ENCODE results near the gene ELK4.

Gene ELK4

DNA sequence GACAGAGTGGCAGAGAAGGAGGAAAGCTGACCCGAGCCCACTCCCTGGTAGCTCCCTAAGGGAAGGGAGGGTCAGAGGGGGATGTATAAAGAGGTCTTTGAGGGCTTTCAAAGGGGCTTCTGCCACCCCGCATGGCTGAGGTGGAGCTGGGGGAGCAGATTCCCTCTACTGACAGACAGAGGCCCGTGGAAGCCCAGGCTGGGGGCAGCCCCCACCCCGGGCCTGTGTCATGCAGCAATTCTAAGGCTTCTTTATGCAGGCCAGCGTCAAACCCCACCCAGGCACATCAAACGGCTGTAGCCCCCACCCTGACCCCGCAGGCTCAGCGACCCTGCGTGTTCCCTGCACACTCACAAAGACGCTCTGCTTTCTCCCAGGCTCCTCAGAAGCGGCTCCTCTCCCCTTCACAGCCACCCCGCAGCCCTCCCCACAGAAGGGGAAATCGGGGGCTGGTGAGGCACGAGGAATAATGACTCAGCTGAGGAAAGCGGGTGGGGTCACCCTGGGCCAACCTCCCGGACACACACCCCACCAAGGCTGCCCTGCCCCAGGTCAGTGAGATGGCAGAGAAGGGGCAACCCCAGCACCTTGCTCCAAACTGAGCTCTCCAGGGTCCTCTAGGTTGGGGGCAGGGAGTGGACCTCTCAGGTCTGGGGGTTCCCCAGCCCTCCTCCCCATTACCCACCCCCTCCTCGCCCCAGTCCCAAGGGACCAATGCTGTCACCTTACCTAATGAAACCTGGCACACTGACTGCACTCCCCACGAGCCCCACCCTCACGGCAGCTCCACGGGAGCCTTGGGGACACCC, 37.7 kb upstream of the ELK4 start:
- no peak overlapping the region for H3K4me3 ChIP-seq (ENCODE audit: low read depth, low read length)
- DNase-seq (ENCODE audit: low read depth): no peak
- TF ChIP-seq, protein P1, sequence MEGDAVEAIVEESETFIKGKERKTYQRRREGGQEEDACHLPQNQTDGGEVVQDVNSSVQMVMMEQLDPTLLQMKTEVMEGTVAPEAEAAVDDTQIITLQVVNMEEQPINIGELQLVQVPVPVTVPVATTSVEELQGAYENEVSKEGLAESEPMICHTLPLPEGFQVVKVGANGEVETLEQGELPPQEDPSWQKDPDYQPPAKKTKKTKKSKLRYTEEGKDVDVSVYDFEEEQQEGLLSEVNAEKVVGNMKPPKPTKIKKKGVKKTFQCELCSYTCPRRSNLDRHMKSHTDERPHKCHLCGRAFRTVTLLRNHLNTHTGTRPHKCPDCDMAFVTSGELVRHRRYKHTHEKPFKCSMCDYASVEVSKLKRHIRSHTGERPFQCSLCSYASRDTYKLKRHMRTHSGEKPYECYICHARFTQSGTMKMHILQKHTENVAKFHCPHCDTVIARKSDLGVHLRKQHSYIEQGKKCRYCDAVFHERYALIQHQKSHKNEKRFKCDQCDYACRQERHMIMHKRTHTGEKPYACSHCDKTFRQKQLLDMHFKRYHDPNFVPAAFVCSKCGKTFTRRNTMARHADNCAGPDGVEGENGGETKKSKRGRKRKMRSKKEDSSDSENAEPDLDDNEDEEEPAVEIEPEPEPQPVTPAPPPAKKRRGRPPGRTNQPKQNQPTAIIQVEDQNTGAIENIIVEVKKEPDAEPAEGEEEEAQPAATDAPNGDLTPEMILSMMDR (IDR thresholded peaks at IDR 0.05; ENCODE audit: control insufficient read depth, extremely low read depth, insufficient read depth): no peak

DNA sequence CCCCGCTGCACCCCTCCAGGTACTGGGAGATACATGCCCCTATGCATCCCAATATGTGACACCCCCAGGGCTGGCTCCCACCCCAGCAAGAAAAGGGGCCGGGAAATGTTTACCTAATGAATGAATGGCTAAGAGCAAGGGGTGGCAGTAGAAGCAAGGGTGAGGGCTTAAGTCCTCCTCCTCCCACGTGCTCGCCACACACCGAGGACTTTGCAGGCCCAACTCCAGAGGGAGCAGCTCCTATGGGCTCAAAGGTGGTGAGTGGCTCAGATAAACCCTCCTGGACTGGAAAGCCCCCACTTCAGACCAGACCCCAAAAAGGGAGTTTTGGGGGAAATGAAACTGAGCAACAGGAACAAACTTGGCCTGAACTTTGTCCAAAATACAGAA, 37.1 kb upstream of the ELK4 start:
- no peak for DNase-seq (ENCODE audit: low read depth)
- TF ChIP-seq, protein P1 (IDR thresholded peaks at IDR 0.05; ENCODE audit: control insufficient read depth, extremely low read depth, insufficient read depth): no peak
- no peak overlapping the region for H3K4me3 ChIP-seq (ENCODE audit: low read depth, low read length)

DNA sequence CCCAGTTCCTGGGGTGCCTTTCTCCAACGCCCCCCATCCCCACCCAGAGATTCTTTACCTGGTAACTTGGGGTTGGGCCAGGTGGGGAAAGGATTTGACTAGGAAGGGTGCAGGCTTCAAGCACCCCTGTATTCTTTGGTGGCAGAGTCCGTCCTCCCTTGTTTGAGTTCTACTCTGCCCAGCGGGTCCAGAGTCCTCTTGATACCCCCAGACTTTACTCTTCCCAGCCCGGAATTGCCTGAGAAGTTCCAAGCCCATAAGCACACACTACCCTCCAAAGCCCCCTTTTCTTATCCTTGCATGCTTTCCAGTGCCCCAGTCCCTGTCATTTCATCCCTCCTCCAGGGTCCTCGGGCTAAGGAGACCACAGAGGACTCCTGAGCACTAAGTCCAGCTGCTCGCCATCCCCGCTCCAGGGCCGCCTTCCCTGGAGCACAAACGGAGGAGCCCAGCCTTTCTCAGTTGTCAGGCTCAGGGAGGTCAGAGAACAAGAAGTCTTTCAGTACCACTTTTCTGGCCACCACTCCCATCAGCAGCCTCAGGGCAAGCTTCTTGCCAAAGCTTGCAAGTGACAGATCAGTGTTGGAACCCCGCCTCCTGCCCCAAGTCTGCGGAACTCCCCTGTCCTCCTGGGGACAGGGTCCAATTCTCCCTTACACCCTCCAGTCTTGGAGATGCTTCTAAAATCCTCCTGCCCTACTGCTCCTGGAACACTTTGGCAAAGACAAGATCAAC, 36.3 kb upstream of the ELK4 start:
- no peak overlapping the region for H3K4me3 ChIP-seq (ENCODE audit: low read depth, low read length)
- DNase-seq (ENCODE audit: low read depth): peak; percentile 40
- TF ChIP-seq, protein P1 (IDR thresholded peaks at IDR 0.05; ENCODE audit: control insufficient read depth, extremely low read depth, insufficient read depth): no peak

DNA sequence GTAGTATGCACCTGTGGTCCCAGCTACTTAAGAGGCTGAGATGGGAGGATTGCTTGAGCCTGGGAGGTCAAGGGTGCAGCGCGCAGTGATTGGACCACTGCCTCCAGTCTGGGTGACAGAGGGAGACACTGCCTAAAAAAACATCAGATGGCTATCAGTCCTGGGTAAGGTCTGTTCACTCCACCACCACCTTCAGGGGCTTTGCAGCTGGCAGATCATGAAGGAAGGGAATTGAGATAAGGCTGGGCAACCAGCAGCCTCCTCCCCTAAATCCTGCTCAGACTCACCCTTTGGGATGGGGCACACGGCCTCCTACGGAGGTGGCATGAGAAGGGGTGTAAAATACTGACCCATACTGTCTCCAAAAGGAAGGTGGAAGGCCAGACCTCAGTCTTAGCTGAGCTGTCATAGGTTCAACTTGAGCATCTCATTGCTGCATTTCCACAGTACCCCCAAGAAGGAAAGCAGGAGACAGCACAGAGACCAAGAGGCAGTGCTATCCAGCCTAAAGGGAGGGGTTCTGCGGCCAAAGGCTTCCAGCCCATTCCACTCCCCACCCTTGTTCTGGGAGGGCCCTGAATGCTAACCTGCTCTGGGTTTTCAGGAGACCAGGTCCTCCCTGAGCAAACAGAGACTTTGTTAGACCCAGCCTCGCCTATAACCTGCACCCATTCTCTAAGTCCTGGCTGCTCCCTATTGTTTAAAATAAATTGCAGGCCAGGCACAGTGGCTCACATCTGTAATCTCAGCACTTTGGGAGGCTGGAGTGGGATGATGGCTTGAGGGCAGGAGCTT, 34.8 kb upstream of the ELK4 start:
- no peak for DNase-seq (ENCODE audit: low read depth)
- no peak overlapping the region for H3K4me3 ChIP-seq (ENCODE audit: low read depth, low read length)
- TF ChIP-seq, protein P1 (IDR thresholded peaks at IDR 0.05; ENCODE audit: control insufficient read depth, extremely low read depth, insufficient read depth): no peak

DNA sequence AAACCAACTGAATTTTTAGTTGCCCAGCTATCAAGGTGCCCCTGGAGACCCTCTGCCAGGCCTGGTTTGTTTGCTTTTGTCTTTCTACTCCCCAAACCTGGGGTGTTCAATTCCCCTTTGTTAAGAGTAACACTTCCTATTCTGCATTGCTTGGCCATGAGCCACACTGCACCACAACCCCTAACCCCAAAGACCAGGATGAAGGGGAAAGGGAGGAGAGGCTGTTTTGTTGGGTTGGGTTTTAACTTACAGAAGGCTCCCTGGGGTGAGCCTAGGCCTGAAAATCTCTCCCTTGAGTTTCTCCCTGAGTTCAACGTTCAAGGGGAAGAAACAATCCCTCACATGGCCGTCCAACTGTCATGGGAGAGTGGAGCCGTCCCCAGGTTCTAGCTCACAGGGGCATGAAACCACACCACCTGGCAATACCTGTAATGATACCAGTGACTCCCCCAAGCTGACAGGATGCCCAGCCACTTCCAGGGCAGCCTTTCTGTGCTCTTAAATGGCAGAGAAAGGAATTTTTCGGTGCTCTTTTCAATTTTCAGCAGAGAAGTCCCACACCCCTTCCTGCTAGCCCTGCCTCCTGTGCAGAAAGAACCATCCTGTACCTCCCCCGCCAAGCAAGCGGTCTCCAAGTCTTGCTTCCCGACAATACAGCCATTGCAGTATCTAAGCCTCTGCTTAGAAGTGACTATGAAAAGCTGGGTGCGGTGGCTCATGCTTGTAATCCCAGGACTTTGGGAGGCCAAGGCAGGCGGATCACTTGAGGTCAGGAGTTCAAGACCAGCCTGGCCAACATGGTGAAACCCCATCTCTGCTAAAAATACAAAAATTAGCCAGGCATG, 33.6 kb upstream of the ELK4 start:
- DNase-seq (ENCODE audit: low read depth): no peak
- peak overlapping the region; percentile 67 for H3K4me3 ChIP-seq (ENCODE audit: low read depth, low read length)
- TF ChIP-seq, protein P1 (IDR thresholded peaks at IDR 0.05; ENCODE audit: control insufficient read depth, extremely low read depth, insufficient read depth): no peak

DNA sequence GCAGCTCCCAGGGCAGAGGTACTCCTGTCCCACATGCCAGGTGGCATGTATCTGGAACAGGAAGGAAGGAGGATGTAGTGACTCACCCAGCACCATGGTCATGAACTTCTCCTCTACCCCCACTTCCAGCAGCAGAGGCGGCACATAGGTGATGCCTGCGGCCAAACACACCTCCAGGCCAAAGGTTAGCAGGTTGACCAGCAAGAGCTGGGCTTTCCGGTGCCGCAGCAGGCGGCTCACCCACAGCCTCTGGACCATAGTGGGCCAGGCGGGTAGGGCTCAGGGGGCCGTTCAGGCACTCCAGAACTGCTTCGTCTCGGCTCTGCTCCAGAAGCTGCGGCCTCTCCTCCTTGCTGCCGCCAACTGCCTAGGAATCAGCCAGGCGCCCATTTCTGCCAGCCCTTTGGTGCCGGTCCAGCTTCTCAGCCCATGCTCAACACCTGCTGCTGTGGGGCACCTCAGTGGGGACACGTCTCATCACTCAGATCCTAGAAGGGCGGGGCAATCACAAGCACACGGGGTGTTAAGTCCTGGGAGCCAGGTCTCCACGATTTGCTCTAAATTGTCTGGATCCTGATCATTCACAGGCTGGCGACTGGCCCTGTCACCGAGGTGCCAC, 32.7 kb upstream of the ELK4 start:
- peak; percentile 90 for DNase-seq (ENCODE audit: low read depth)
- TF ChIP-seq, protein P1 (IDR thresholded peaks at IDR 0.05; ENCODE audit: control insufficient read depth, extremely low read depth, insufficient read depth): no peak

More for the DNA sequence above, 32.7 kb upstream of the ELK4 start:
- peak overlapping the region; percentile 67 for H3K4me3 ChIP-seq (ENCODE audit: low read depth, low read length)

Measured in LNCaP clone FGC (cell line).